H54 (cell line): ENCODE results near the gene CMTM8.
"Not testable (repeated sequence)": the region's sequence is repeated elsewhere in the genome, so short reads cannot be mapped to it uniquely, and the experiment has no call there.

Source experiments
- DNase-seq: peaks from one replicate; pipeline ENCODE4 v3.0.0; 2011; ENCODE audit warnings: low spot score, mixed read lengths; ENCODE audit not compliant: insufficient read length
- FAIRE-seq: peaks from 3 replicates; lab custom pipeline; 2011; peaks lifted over from hg19 to GRCh38; lab: Jason Lieb, UNC
- POLR2A ChIP-seq: IDR thresholded peaks from 2 replicates; pipeline ENCODE4 v1.6.1; 2011; ENCODE audit warnings: low read depth, mild to moderate bottlenecking, low read length

CMTM8 gene

DNA sequence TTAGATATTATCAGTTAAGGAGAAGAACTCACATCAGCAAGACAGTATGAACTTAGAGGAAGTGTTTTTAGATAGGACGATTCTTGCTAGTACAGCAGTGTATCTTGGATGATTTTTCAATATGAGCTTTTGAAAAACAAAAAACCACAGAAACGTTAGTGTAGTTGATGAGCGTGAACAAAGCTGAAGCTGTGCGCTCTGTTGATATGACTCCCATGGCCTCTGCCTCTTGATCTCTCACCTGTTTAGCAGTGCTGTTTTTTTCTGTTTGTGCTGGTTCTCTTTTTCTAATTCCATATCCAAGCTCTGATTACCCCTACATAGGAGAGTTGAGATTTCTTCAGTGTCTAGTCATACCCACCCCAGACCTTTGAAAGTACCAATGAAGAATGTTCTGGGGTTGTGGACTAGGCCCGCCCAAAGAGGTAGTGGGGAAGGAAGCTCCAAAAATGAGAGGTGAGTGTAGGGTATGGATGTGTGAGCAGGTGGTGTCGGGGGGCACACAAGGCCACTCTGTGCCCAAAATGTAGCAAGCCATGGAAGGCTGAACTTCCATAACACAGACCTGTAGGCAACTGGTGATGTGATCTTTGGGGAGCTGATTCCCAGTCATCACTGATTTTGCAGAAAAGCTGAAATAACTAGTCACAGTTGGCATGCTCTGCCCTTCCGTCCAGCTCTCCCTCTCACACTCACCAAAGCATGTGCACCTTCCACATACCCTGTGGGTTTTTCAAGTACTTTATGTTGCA lies 133.2 kb downstream of the CMTM8 start:
- DNase-seq, result no peak
- no peak for TF ChIP-seq POLR2A
- FAIRE-seq, result no peak

DNA sequence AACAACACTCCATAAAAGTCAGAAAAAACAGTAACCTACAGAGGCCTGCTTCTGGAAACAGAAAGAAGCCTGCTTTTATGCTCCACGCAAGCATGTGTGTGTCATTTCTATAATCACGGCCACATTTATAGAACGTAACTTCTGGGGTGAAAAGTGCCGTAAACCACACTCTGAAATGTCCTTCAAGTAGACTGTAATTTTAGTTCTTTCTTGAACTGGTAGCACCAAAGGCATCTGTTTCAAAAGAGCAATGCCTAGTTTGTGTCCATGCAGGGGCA lies 133.7 kb downstream of the CMTM8 start:
- TF ChIP-seq POLR2A, result no peak
- FAIRE-seq (no peak), DNase-seq (no peak)

DNA sequence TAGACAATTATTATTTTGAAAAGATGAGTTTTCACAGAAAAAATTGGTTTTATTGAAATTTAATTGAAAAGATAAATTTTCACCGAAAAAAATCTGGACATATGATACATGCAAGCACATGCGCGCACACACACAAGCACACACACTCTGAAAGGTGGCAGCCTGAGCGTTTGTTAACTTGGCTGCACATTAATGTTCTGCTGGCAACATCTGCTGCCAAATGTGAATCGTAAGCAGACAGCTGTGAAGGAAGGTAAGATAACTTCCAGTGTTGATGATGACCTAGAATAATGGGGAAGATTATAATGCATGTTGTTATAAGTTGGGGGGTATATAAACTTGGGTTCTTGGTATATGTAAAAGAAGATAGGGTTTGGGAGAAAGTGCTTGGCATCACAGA lies 134.8 kb downstream of the CMTM8 start:
- DNase-seq (no peak), FAIRE-seq (no peak)
- no peak for TF ChIP-seq POLR2A

GRCh38 chr3:32373844-32374243 lies 135.4 kb downstream of the CMTM8 start:
- DNase-seq (no peak), FAIRE-seq (no peak)

GRCh38 chr3:32374788-32375595 lies 136.5 kb downstream of the CMTM8 start:
- DNase-seq (peak; percentile 36), FAIRE-seq (peak; percentile 90)

More at GRCh38 chr3:32373844-32374243, 135.4 kb downstream of the CMTM8 start:
- no peak for TF ChIP-seq POLR2A

DNA sequence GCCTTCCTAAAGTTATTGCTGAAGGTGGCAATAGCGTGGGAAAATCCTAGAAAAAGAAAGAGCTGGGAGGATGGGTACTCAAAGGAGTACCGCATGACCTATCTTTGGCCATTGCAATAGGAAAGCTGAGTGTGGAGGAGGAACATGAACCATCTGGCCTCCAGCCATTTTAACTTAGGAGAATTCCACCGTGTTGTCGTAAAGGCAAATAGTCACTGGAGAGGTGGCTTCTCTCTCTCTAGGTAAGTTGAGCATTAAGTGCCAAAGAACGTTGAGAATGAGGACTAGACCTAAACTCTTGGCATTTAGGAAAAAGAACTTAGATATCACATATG lies 137.1 kb downstream of the CMTM8 start:
- no peak for FAIRE-seq
- TF ChIP-seq POLR2A, result no peak
- no peak for DNase-seq

More at GRCh38 chr3:32374788-32375595, 136.5 kb downstream of the CMTM8 start:
- TF ChIP-seq POLR2A, result no peak

DNA sequence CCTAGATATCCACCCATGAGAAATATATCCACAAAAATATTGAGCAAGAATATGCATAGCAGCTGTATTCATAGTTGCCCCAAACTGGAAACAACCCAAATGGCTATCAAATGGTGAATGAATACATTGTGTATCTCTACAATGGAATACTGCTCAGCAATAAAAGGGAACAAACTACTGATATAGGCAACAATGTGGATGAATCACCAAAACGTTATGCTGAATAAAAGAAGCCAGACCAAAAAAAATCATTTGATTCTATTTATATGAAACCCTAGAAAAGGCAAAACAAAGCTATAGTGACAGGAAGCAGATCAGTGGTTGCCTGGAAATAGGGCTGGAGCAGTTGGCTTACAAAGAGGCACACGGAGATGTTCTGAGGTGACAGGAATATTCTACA lies 137.6 kb downstream of the CMTM8 start:
- DNase-seq, result no peak
- TF ChIP-seq POLR2A, result no peak
- no peak for FAIRE-seq

DNA sequence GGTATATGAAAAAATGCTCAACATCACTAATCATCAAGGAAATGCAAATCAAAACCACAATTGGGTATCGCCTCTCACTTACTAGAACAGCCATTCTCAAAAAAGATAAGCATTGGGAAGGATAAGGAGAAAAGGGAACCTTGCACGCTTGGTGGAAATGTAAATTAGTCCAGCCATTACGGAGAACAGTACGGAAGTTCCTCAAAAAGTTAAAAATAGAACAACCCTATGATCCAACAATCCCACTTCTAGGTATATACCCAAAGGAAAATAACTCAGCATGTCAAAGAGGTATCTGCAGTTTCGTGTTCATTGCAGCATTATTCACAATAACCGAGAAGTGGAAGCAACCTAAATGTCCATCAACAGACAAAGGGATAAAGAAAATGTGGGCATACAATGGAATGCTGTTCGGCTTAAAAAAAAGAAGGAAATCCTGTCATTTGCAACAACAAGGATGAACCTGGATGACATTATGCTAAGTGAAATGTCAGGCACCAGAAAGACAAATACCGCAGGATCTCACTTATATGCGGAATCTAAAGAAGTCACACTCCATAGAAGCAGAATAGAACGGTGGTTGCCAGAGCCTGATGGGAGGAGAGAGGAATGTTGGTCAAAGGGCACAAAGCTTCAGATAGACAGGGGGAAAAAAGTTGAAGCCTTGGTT lies 141.5 kb downstream of the CMTM8 start:
- no peak for TF ChIP-seq POLR2A
- DNase-seq, result no peak
- FAIRE-seq, result no peak

GRCh38 chr3:32381922-32382321 lies 143.4 kb downstream of the CMTM8 start:
- FAIRE-seq, result no peak
- no peak for TF ChIP-seq POLR2A
- no peak for DNase-seq

GRCh38 chr3:32383136-32383711 lies 144.7 kb downstream of the CMTM8 start:
- FAIRE-seq, result no peak
- no peak for DNase-seq
- TF ChIP-seq POLR2A, result no peak

DNA sequence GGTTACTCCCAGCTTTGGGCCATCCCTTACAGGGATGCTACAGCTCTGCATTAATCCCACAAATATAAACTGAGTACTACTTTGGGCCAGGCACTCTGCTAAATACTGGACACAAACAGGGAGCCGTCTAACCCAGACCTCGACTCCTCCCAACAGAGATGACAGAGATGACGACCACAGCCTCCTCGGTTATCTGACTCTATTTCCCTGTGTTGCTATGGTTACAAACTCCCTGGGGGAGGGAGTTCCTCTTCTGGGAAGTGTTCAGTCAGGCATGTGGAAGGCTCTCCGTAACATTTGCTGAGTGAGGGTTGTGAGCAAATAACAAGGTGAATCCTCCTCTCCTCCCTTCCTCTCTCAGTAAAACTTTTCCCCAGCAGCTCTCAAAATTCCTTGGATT lies 146.5 kb downstream of the CMTM8 start:
- FAIRE-seq (no peak), DNase-seq (no peak)
- TF ChIP-seq POLR2A, result no peak

DNA sequence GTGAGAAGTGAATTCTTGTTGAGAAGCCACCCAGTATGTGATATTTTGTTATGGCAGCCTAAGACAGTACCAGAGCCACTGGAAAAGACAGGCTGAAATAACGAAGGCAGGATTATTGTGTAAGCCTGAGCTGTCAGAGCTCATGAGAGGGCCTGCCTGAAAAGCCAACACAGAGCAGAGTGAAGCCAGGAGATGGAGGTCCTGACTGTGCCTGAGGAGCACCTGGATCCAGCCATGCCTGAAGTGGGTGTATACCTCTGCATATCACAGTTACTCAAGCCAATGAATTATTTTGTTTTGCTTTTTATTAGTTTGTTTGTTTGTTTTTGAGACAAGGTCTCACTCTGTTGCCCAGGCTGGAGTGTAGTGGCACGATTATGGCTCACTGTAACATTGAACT lies 149.0 kb downstream of the CMTM8 start:
- no peak for TF ChIP-seq POLR2A
- FAIRE-seq (no peak), DNase-seq (no peak)

DNA sequence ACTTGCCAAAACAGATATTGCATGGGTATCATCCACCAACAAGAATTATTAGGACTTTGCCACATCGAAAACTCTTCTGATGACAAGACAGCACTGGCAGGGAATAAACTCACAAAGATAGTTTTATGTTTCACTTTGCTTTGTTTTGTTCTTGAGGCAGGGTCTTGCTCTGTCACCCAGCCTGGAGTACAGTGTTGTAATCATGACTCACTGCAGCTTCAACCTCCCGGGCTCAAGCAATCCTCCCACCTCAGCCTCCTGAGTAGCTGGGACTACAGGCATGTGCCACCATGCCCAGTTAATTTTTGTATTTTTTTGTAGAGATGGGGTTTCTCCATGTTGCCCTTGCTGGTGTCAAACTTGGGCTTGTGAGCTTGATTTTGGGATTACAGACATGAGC lies 151.1 kb downstream of the CMTM8 start:
- DNase-seq, FAIRE-seq: not testable (repeated sequence)
